NCI-H510A (cell line): ENCODE measurements around the gene SRRM4.

ENCODE experiments used
- DNase-seq: peaks from one replicate; lab custom pipeline; 2025; lab: John Stamatoyannopoulos, UW

Gene SRRM4

GRCh38 chr12:119122047-119122446 is 140.7 kb downstream of the SRRM4 start:
- no peak for DNase-seq

GRCh38 chr12:119122751-119123150 is 141.4 kb downstream of the SRRM4 start:
- DNase-seq = no peak

GRCh38 chr12:119128527-119128926 is 147.2 kb downstream of the SRRM4 start:
- DNase-seq = no peak

- DNase-seq = no peak
Measured at GRCh38 chr12:119129827-119130434, 148.6 kb downstream of the SRRM4 start.

- DNase-seq = no peak
Measured at GRCh38 chr12:119130523-119130922, 149.2 kb downstream of the SRRM4 start.

GRCh38 chr12:119134284-119135072 is 153.1 kb downstream of the SRRM4 start:
- no peak for DNase-seq

- DNase-seq = no peak
Measured at GRCh38 chr12:119136811-119137410, 155.6 kb downstream of the SRRM4 start.

GRCh38 chr12:119139448-119139847 is 158.1 kb downstream of the SRRM4 start:
- no peak for DNase-seq

- DNase-seq = no peak
Measured at GRCh38 chr12:119145367-119145766, 164.0 kb downstream of the SRRM4 start.

- no peak for DNase-seq
Measured at GRCh38 chr12:119147847-119148448, 166.6 kb downstream of the SRRM4 start.

GRCh38 chr12:119149270-119149669 is 167.9 kb downstream of the SRRM4 start:
- DNase-seq = no peak

- DNase-seq = no peak
Measured at GRCh38 chr12:119151445-119152026, 170.2 kb downstream of the SRRM4 start.

- DNase-seq = no peak
Measured at GRCh38 chr12:119153477-119154434, 172.4 kb downstream of the SRRM4 start.

- no peak for DNase-seq
Measured at GRCh38 chr12:119154435-119154818, 173.1 kb downstream of the SRRM4 start.

GRCh38 chr12:119156401-119157044 is 175.2 kb downstream of the SRRM4 start:
- DNase-seq = no peak

- DNase-seq = no peak
Measured at GRCh38 chr12:119157528-119157927, 176.2 kb downstream of the SRRM4 start.

- DNase-seq = no peak
Measured at GRCh38 chr12:119157978-119158377, 176.6 kb downstream of the SRRM4 start.

- DNase-seq = no peak
Measured at GRCh38 chr12:119158402-119158801, 177.1 kb downstream of the SRRM4 start.

- DNase-seq = no peak
Measured at GRCh38 chr12:119159844-119160243, 178.5 kb downstream of the SRRM4 start.

GRCh38 chr12:119167902-119168301 is 186.6 kb downstream of the SRRM4 start:
- no peak for DNase-seq

- no peak for DNase-seq
Measured at GRCh38 chr12:119168721-119169120, 187.4 kb downstream of the SRRM4 start.
